H1 (cell line): ENCODE data around the gene RNU11. TPM values are rescaled to one million over a fixed set of nuclear protein-coding genes. Genes with fewer than 3 reads are reported as not detected.
A peak's percentile ranks its signal among the peaks of the same experiment; 100 is the strongest.

Experiments used
- BACH1 ChIP-seq: IDR thresholded peaks from 2 replicates; pipeline ENCODE4 v1.6.1; 2012; ENCODE audit warnings: low read length, improper control_type of control experiment
- CHD7 ChIP-seq: fragments of 300-600 bp; sonication (generic); IDR thresholded peaks from 2 replicates; pipeline ENCODE4 v1.7.1; 2012; ENCODE audit warnings: low read length, moderate library complexity, mild to moderate bottlenecking, inconsistent platforms; ENCODE audit not compliant: insufficient replicate concordance
- CTBP2 ChIP-seq: IDR thresholded peaks from 2 replicates; pipeline ENCODE4 v1.7.0; 2011; ENCODE audit warnings: borderline replicate concordance, mild to moderate bottlenecking, moderate library complexity, mixed read lengths, low read length; ENCODE audit not compliant: insufficient read depth, insufficient read length
- FOSL1 ChIP-seq: IDR thresholded peaks from 2 replicates; pipeline ENCODE4 v1.6.1; 2011; ENCODE audit warnings: mild to moderate bottlenecking, low read depth, low read length, moderate library complexity; ENCODE audit not compliant: insufficient read depth
- JUND ChIP-seq: IDR thresholded peaks from 2 replicates; pipeline ENCODE4 v1.6.1; 2011; ENCODE audit warnings: mild to moderate bottlenecking, improper control_type of control experiment, low read length
- NANOG ChIP-seq: IDR thresholded peaks from 2 replicates; pipeline ENCODE4 v1.6.1; 2011; ENCODE audit warnings: low read length, low read depth, mild to moderate bottlenecking, inconsistent platforms; ENCODE audit not compliant: insufficient read depth, poor library complexity, severe bottlenecking
- SAP30 ChIP-seq: fragments of 300-600 bp; sonication (generic); IDR thresholded peaks from 2 replicates; pipeline ENCODE4 v1.7.1; 2012; ENCODE audit warnings: low read length, moderate library complexity, mild to moderate bottlenecking, inconsistent platforms; ENCODE audit not compliant: insufficient read depth, insufficient replicate concordance
- SIRT6 ChIP-seq: IDR thresholded peaks from one replicate; pipeline ENCODE4 v1.7.1; 2012; ENCODE audit warnings: low read length, inconsistent platforms
- SIX5 ChIP-seq: IDR thresholded peaks from 2 replicates; pipeline ENCODE4 v1.6.1; 2011; ENCODE audit warnings: mild to moderate bottlenecking, low read depth, low read length
- SP2 ChIP-seq: IDR thresholded peaks from 2 replicates; pipeline ENCODE4 v1.6.1; 2012; ENCODE audit warnings: mild to moderate bottlenecking, low read length, inconsistent platforms
- polyA plus RNA-seq, 7 experiments: library from polyadenylated mRNA; depleted of rRNA in 3 of 7; stranded (reverse) in 5 of 7; unstranded in 2 of 7; fragments of >200 nt in 5 of 7; fragments of 200-250 nt in 2 of 7; gene quantifications; 1 replicate in 5 of 7; 2 replicates in 1 of 7; 4 replicates in 1 of 7; pipeline versions ENCODE4 v1.2.1 to v1.2.3, GENCODE V29; 2011 to 2013; ENCODE audit warnings: missing spikeins in 2 of 7, mixed read lengths in 2 of 7
- total RNA-seq: library from RNA; stranded (reverse); fragmentation: NEBNext Ultra II Directional; extraction: Animal tissue kit (Norgen Biotek cat#: 25700); gene quantifications from 2 replicates; pipeline ENCODE4 v1.2.1, GENCODE V29; 2021

Gene RNU11
- total and polyA plus RNA-seq, 2 of the 8 experiments (the other 6 are each of a cell fraction or from before 2014, with no cell fraction given), result not detected

- no peak for TF ChIP-seq CTBP2
- peak; percentile 89 for TF ChIP-seq JUND
- TF ChIP-seq SIX5, result no peak
- no peak for TF ChIP-seq SP2
- TF ChIP-seq SAP30, result no peak
- no peak for TF ChIP-seq FOSL1
- TF ChIP-seq NANOG, result peak; percentile 58
- TF ChIP-seq SIRT6, result no peak
- peak; percentile 45 for TF ChIP-seq CHD7
- peak; percentile 82 for TF ChIP-seq BACH1
These were observed at the start of gene RNU11 (continued) for GRCh38 chr1:28648474-28649198.
